PFSK-1 (cell line): Measurements from ENCODE around the gene ARNT2.

Source experiments
- POLR2AphosphoS5 ChIP-seq: IDR thresholded peaks from 2 replicates; pipeline ENCODE4 v1.6.1; 2012; ENCODE audit warnings: low read depth, mild to moderate bottlenecking, control low read depth, low read length, moderate library complexity
- REST ChIP-seq, 2 experiments: IDR thresholded peaks; 2 replicates each; pipeline versions ENCODE4 v1.6.1 to v1.8.0; 2011 to 2012; ENCODE audit warnings: low read depth in 2 of 2, low read length in 2 of 2, control low read depth in 1 of 2, inconsistent platforms in 1 of 2, mild to moderate bottlenecking in 1 of 2, moderate library complexity in 1 of 2; ENCODE audit not compliant: insufficient read depth in 1 of 2

GRCh38 chr15:80389370-80389769, 14.8 kb upstream of the ARNT2 start:
- TF ChIP-seq REST (IDR thresholded peaks at IDR 0.05; ENCODE audit: insufficient read depth in 1 of 2, low read depth in 2 of 2, low read length in 2 of 2) (no peak), POLR2AphosphoS5 (no peak)
